ENCODE results near the gene PPRC1.

- TF ChIP-seq POLR2AphosphoS5 (IDR thresholded peaks at IDR 0.05; ENCODE audit: insufficient read depth, low read depth, low read length) (no peak), EZH2 (IDR thresholded peaks at IDR 0.05; ENCODE audit: borderline replicate concordance, low read depth, low read length, severe bottlenecking) (no peak)
- TF ChIP-seq, protein P1, sequence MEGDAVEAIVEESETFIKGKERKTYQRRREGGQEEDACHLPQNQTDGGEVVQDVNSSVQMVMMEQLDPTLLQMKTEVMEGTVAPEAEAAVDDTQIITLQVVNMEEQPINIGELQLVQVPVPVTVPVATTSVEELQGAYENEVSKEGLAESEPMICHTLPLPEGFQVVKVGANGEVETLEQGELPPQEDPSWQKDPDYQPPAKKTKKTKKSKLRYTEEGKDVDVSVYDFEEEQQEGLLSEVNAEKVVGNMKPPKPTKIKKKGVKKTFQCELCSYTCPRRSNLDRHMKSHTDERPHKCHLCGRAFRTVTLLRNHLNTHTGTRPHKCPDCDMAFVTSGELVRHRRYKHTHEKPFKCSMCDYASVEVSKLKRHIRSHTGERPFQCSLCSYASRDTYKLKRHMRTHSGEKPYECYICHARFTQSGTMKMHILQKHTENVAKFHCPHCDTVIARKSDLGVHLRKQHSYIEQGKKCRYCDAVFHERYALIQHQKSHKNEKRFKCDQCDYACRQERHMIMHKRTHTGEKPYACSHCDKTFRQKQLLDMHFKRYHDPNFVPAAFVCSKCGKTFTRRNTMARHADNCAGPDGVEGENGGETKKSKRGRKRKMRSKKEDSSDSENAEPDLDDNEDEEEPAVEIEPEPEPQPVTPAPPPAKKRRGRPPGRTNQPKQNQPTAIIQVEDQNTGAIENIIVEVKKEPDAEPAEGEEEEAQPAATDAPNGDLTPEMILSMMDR (IDR thresholded peaks at IDR 0.05; ENCODE audit: extremely low read depth in 1 of 2, insufficient read depth in 1 of 2, low read depth in 1 of 2, low read length in 2 of 2), result no peak
These were observed 19.7 kb downstream of the PPRC1 start for GRCh38 chr10:102152545-102152890.

All from endothelial cell of umbilical vein (primary cell).